A673 (cell line): ENCODE results near the gene MAML3.

ENCODE experiments used
- EZH2 ChIP-seq: fragments of 200-600 bp; sonication (generic); IDR thresholded peaks from 2 replicates; pipeline ENCODE4 v1.6.1; 2017; ENCODE audit warnings: borderline replicate concordance, low read depth, mild to moderate bottlenecking, mixed read lengths, antibody characterized with exemption, low read length; ENCODE audit not compliant: poor library complexity, severe bottlenecking
- TF ChIP-seq, protein P1 (sequence below): fragments of 300-800, 200-600 bp; sonication (generic); conservative IDR thresholded peaks from 2 replicates; pipeline ENCODE4 v1.5.1; 2017; ENCODE audit warnings: low read depth, mild to moderate bottlenecking, antibody characterized with exemption, low read length, moderate library complexity, mixed read lengths

DNA sequence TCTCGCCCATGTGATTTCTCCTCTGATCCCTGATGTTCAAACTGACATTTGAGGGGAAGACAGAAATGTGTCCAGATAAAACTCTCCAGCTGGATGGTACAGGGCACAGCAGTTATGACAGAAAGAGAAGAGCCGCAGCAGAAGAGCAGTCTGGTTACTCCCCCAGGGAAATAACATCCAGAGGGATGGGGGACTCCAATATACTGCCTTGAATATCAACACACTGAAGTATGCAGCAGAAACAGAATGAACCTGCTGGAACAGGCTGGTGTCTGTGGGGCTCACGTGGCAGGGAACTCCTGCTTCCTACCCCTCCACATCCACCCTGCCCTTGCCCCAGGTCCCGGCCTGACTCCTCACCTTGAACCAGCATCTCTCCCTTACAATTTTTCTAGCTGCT, 394.9 kb downstream of the MAML3 start:
- TF ChIP-seq, protein P1, sequence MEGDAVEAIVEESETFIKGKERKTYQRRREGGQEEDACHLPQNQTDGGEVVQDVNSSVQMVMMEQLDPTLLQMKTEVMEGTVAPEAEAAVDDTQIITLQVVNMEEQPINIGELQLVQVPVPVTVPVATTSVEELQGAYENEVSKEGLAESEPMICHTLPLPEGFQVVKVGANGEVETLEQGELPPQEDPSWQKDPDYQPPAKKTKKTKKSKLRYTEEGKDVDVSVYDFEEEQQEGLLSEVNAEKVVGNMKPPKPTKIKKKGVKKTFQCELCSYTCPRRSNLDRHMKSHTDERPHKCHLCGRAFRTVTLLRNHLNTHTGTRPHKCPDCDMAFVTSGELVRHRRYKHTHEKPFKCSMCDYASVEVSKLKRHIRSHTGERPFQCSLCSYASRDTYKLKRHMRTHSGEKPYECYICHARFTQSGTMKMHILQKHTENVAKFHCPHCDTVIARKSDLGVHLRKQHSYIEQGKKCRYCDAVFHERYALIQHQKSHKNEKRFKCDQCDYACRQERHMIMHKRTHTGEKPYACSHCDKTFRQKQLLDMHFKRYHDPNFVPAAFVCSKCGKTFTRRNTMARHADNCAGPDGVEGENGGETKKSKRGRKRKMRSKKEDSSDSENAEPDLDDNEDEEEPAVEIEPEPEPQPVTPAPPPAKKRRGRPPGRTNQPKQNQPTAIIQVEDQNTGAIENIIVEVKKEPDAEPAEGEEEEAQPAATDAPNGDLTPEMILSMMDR, result no peak
- TF ChIP-seq EZH2, result no peak
